Mammary microvascular endothelial cell (primary cell): Measurements from ENCODE around the gene GJB3. TPM values are rescaled to one million over a fixed set of nuclear protein-coding genes. Genes with fewer than 3 reads are reported as not detected.

Experiments used
- total RNA-seq: library from RNA; depleted of rRNA; stranded (reverse); fragments of >200 nt; gene quantifications from 2 replicates; pipeline ENCODE4 v1.2.3, GENCODE V29; 2015

Gene GJB3
- total RNA-seq, result not detected in 2 replicates

GRCh38 chr1:34781071-34781843, at the start of gene GJB3:
Gene GJB3, plus strand, starts transcription at chr1:34781214. Its CDS starts 3,549 bp downstream, at chr1:34784763.

GRCh38 chr1:34754964-34755637, 25.9 kb upstream of the GJB3 start, which contains the start of gene GJB5:
Gene GJB5, plus strand, starts transcription at chr1:34755047. Its CDS starts 2,284 bp downstream, at chr1:34757331.

GRCh38 chr1:34759503-34760357, 21.3 kb upstream of the GJB3 start, which contains the start of gene GJB4:
Gene GJB4, plus strand, starts transcription at chr1:34759740. Its CDS starts 1,515 bp downstream, at chr1:34761255.

GRCh38 chr1:34792868-34793727, 12.1 kb downstream of the GJB3 start, which contains the start of gene GJA4:
Gene GJA4, plus strand, starts transcription at chr1:34792999. Its CDS starts 1,215 bp downstream, at chr1:34794214.

Other genes with a start within 250 kb of the GJB3 start
- not detected in 2 replicates for gene GJB5, start 26.2 kb upstream of the GJB3 start, total RNA-seq
- not detected in 2 replicates for gene GJB4, start 21.5 kb upstream of the GJB3 start, total RNA-seq
- 0.33 and 0.98 TPM in 2 replicates for gene GJA4, start 11.8 kb downstream of the GJB3 start, total RNA-seq
- 45.5 and 68.4 TPM in 2 replicates for gene SMIM12, start 78.5 kb downstream of the GJB3 start, total RNA-seq
- gene DLGAP3, start 148.4 kb downstream of the GJB3 start, total RNA-seq, result not detected in 2 replicates
- 37.3 and 41.0 TPM in 2 replicates for gene TMEM35B, start 204.1 kb downstream of the GJB3 start, total RNA-seq